ENCODE results near the gene KSR2.
"Not testable (repeated sequence)": the region's sequence is repeated elsewhere in the genome, so short reads cannot be mapped to it uniquely, and the experiment has no call there.

Gene KSR2

DNA sequence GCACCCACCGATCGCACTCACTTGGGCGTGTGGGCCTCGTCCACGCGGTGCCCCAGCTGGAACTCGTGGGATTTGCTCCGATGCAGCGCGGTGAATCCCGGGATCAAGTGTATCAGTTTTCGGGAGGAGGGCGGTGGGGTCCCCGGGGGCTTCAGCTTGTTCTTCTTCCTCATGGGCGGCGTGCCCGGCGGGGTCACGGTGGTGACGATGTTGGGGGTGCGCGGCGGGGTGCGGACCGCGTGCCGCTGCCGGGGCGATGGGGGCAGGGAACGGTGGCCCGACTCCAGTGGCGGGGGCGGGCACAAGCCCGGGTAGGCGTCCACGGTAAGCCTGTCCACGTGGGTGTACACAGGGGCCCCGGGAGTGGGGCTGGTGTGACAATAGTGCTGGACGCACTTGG, 207.8 kb downstream of the KSR2 start:
- TF ChIP-seq EZH2phosphoT487 (IDR thresholded peaks at IDR 0.05; ENCODE audit: borderline replicate concordance, low read length) (no peak), CTCF (IDR thresholded peaks at IDR 0.05; ENCODE audit: low read depth, low read length, poor library complexity, severe bottlenecking) (no peak)
- Histone ChIP-seq H3F3A (ENCODE audit: control insufficient read depth, insufficient read depth) (no peaks in the 10 kb centered on the region), H3K36me3 (ENCODE audit: control insufficient read depth, low read length) (no peaks in the 10 kb centered on the region)

GRCh38 chr12:117750657-117751056, 218.1 kb downstream of the KSR2 start:
- TF ChIP-seq EZH2phosphoT487 (IDR thresholded peaks at IDR 0.05; ENCODE audit: borderline replicate concordance, low read length) (no peak), CTCF (IDR thresholded peaks at IDR 0.05; ENCODE audit: low read depth, low read length, poor library complexity, severe bottlenecking) (no peak)

More for the DNA sequence above, 207.8 kb downstream of the KSR2 start:
- Histone ChIP-seq H3K4me3 (ENCODE audit: low read length) (no peak overlapping the region), H3K4me1 (ENCODE audit: control insufficient read depth, low read length) (no peaks in the 10 kb centered on the region), H3K27ac (ENCODE audit: low read depth, low read length) (no peak overlapping the region), H3K9me3 (ENCODE audit: control insufficient read depth, insufficient read depth, low read length) (no peaks in the 10 kb centered on the region), H3K27me3 (ENCODE audit: control insufficient read depth, low read length) (no peaks in the 10 kb centered on the region), H4K20me1 (ENCODE audit: control insufficient read depth, insufficient read depth, low read depth, low read length) (no peaks in the 10 kb centered on the region), H3K4me2 (ENCODE audit: low read length) (no peak overlapping the region), H3K9me2 (replicated peaks; ENCODE audit: control insufficient read depth, low read length) (no peaks in the 10 kb centered on the region), H3K79me2 (ENCODE audit: control insufficient read depth, low read length) (no peaks in the 10 kb centered on the region)

GRCh38 chr12:117749431-117749830, 219.4 kb downstream of the KSR2 start:
- Histone ChIP-seq H3K4me1 (ENCODE audit: control insufficient read depth, low read length) (no peaks in the 10 kb centered on the region), H3F3A (ENCODE audit: control insufficient read depth, insufficient read depth) (no peaks in the 10 kb centered on the region), H3K27me3 (ENCODE audit: control insufficient read depth, low read length) (no peaks in the 10 kb centered on the region), H3K27ac (ENCODE audit: low read depth, low read length) (no peak overlapping the region), H3K36me3 (ENCODE audit: control insufficient read depth, low read length) (no peaks in the 10 kb centered on the region), H3K9me2 (replicated peaks; ENCODE audit: control insufficient read depth, low read length) (no peaks in the 10 kb centered on the region), H3K79me2 (ENCODE audit: control insufficient read depth, low read length) (no peaks in the 10 kb centered on the region), H3K4me3 (ENCODE audit: low read length) (no peak overlapping the region), H4K20me1 (ENCODE audit: control insufficient read depth, insufficient read depth, low read depth, low read length) (no peaks in the 10 kb centered on the region), H3K4me2 (ENCODE audit: low read length) (no peak overlapping the region), H3K9me3 (ENCODE audit: control insufficient read depth, insufficient read depth, low read length) (no peaks in the 10 kb centered on the region)
- TF ChIP-seq CTCF (IDR thresholded peaks at IDR 0.05; ENCODE audit: low read depth, low read length, poor library complexity, severe bottlenecking) (no peak), EZH2phosphoT487 (IDR thresholded peaks at IDR 0.05; ENCODE audit: borderline replicate concordance, low read length) (no peak)

More at GRCh38 chr12:117750657-117751056, 218.1 kb downstream of the KSR2 start:
- no peaks in the 10 kb centered on the region for H3K9me2 ChIP-seq (replicated peaks; ENCODE audit: control insufficient read depth, low read length)
- H3K4me1 ChIP-seq (ENCODE audit: control insufficient read depth, low read length) = no peaks in the 10 kb centered on the region
- H3F3A ChIP-seq (ENCODE audit: control insufficient read depth, insufficient read depth) = no peaks in the 10 kb centered on the region
- no peaks in the 10 kb centered on the region for H4K20me1 ChIP-seq (ENCODE audit: control insufficient read depth, insufficient read depth, low read depth, low read length)
- no peak overlapping the region for H3K4me3 ChIP-seq (ENCODE audit: low read length)
- H3K27ac ChIP-seq (ENCODE audit: low read depth, low read length) = no peak overlapping the region
- H3K36me3 ChIP-seq (ENCODE audit: control insufficient read depth, low read length) = no peaks in the 10 kb centered on the region
- no peaks in the 10 kb centered on the region for H3K79me2 ChIP-seq (ENCODE audit: control insufficient read depth, low read length)
- H3K27me3 ChIP-seq (ENCODE audit: control insufficient read depth, low read length) = no peaks in the 10 kb centered on the region
- H3K9me3 ChIP-seq (ENCODE audit: control insufficient read depth, insufficient read depth, low read length) = no peaks in the 10 kb centered on the region
- no peak overlapping the region for H3K4me2 ChIP-seq (ENCODE audit: low read length)

- H3F3A ChIP-seq (ENCODE audit: control insufficient read depth, insufficient read depth); H3K4me1 ChIP-seq (ENCODE audit: control insufficient read depth, low read length); H3K9me3 ChIP-seq (ENCODE audit: control insufficient read depth, insufficient read depth, low read length); H3K27me3 ChIP-seq (ENCODE audit: control insufficient read depth, low read length); H4K20me1 ChIP-seq (ENCODE audit: control insufficient read depth, insufficient read depth, low read depth, low read length); H3K79me2 ChIP-seq (ENCODE audit: control insufficient read depth, low read length); H3K4me2 ChIP-seq (ENCODE audit: low read length); H3K9me2 ChIP-seq (replicated peaks; ENCODE audit: control insufficient read depth, low read length); H3K36me3 ChIP-seq (ENCODE audit: control insufficient read depth, low read length); H3K27ac ChIP-seq (ENCODE audit: low read depth, low read length); H3K4me3 ChIP-seq (ENCODE audit: low read length): not testable (repeated sequence)
Observed at GRCh38 chr12:117746358-117746757, 222.4 kb downstream of the KSR2 start.
